Measurements from ENCODE around the gene PARP16. TPM values are rescaled to one million over a fixed set of nuclear protein-coding genes. Genes with fewer than 3 reads are reported as not detected.

Gene PARP16
- total and polyA plus RNA-seq, 7 donors, result 4.4 to 12.5 (median 9.4) TPM

DNA sequence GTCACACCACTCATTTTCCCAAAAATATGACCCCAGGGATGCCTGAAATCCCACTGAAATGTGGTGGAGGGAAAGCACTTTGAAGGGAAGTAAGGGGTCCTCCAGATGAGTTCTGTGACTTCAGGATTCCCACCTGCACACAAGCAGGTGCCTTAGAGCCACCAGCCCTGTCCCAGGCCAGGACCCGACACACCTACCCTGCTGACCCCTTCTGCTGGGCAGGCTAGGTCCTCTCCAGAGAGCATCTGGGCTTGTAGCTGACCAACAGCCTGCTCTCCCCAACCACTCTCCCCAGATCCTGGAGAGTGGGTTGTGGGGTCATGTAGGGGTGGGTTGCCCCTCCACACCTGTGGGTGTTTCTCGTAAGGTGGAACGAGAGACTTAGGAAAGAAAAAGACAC, 60.5 kb downstream of the PARP16 start:
- intact Hi-C loops (cut with DNase I), result no loop called here
- WGBS, 2 donors, result 92 to 93% methylated on average over 3 of the region's 3 CpGs

DNA sequence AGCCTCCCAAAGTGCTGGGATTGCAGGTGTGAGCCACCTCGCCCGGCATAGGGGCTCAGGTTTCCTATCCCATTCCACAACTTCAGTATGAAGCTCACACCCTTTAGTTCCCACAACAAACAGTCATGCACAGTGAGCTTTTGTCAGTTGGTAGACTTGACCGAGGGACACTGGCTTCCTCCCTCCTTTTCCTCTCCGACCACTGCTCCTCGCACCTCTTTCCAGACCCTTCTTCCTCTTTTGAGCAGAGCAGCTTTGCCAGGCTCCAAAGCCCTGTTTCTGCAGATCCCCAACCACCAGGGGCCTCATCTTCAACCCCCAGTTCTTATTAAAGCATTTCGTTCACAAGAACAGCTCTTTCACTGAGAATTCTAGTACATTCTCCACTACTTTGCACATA, 62.7 kb downstream of the PARP16 start:
- TF ChIP-seq, protein P1, sequence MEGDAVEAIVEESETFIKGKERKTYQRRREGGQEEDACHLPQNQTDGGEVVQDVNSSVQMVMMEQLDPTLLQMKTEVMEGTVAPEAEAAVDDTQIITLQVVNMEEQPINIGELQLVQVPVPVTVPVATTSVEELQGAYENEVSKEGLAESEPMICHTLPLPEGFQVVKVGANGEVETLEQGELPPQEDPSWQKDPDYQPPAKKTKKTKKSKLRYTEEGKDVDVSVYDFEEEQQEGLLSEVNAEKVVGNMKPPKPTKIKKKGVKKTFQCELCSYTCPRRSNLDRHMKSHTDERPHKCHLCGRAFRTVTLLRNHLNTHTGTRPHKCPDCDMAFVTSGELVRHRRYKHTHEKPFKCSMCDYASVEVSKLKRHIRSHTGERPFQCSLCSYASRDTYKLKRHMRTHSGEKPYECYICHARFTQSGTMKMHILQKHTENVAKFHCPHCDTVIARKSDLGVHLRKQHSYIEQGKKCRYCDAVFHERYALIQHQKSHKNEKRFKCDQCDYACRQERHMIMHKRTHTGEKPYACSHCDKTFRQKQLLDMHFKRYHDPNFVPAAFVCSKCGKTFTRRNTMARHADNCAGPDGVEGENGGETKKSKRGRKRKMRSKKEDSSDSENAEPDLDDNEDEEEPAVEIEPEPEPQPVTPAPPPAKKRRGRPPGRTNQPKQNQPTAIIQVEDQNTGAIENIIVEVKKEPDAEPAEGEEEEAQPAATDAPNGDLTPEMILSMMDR (IDR thresholded peaks at IDR 0.05), result no peak
- TF ChIP-seq POLR2AphosphoS5 (IDR thresholded peaks at IDR 0.05), result no peak
- TF ChIP-seq POLR2A (IDR thresholded peaks at IDR 0.05), result no peak
- TF ChIP-seq EP300 (IDR thresholded peaks at IDR 0.05), result no peak
- intact Hi-C loops (cut with DNase I), result no loop called here
- Histone ChIP-seq H3K4me3 (no peak overlapping the region), H3K4me1 (no peaks in the 10 kb centered on the region), H3K27ac (no peak overlapping the region), H3K9me3 (no peaks in the 10 kb centered on the region), H3K36me3 (no peaks in the 10 kb centered on the region), H3K27me3 (no peaks in the 10 kb centered on the region)
- no peak for DNase-seq
- 71 to 91% methylated on average over 6 of the region's 6 CpGs for WGBS, 2 donors

More for the DNA sequence above, 60.5 kb downstream of the PARP16 start:
- DNase-seq, result no peak
- Histone ChIP-seq H3K4me3 (no peak overlapping the region), H3K27ac (no peak overlapping the region), H3K36me3 (no peaks in the 10 kb centered on the region), H3K27me3 (no peaks in the 10 kb centered on the region), H3K4me1 (no peaks in the 10 kb centered on the region), H3K9me3 (no peaks in the 10 kb centered on the region)
- TF ChIP-seq POLR2AphosphoS5 (IDR thresholded peaks at IDR 0.05) (no peak), EP300 (IDR thresholded peaks at IDR 0.05) (no peak), POLR2A (IDR thresholded peaks at IDR 0.05) (no peak)
- TF ChIP-seq, protein P1 (IDR thresholded peaks at IDR 0.05), result no peak

DNA sequence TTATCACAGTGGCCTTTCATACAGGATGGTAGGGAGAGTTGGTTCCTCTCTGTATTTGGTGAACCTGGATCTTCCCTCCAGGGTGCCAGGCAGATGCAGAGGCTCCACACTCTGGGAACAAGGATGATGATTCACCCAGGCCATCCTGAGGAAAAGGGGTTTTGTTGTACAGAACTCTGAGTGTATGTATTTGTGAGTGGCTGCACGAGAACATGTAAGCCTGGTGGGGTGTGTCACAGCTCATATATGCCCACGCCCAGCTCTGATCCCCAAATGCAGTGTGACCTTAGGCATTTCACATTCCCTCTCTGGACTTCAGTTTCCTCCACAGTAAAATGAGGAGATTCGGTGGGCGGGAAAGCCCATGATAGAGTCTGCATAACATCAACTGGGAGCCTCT, 63.8 kb downstream of the PARP16 start:
- intact Hi-C loops (cut with DNase I), result no loop called here
- Histone ChIP-seq H3K4me3 (no peak overlapping the region), H3K36me3 (no peaks in the 10 kb centered on the region), H3K4me1 (no peaks in the 10 kb centered on the region), H3K27ac (no peak overlapping the region), H3K27me3 (no peaks in the 10 kb centered on the region), H3K9me3 (no peaks in the 10 kb centered on the region)
- DNase-seq, result no peak
- 66 to 86% methylated on average over 4 of the region's 4 CpGs for WGBS, 2 donors
- no peak for TF ChIP-seq POLR2AphosphoS5 (IDR thresholded peaks at IDR 0.05)
- no peak for TF ChIP-seq POLR2A (IDR thresholded peaks at IDR 0.05)

DNA sequence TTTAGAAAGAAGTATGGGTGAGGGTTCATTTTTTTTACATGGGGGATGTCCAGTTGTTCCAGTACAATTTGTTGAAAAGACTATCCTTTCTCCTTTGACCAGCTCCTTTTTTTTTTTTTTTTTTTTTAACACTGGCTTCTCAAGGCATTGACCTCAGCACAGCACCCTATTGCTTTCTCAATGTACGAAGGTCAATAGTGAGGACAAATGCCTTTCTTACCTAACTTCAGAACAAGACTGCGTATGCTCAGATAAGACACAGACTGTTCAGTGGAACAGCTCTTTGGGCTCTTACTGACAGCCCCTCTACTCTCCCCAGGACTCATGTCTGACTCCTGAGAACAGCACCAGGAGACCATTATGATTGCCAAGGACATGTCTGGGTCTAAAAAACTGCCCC, 65.0 kb downstream of the PARP16 start:
- Histone ChIP-seq H3K4me3 (no peak overlapping the region), H3K9me3 (no peaks in the 10 kb centered on the region), H3K4me1 (no peaks in the 10 kb centered on the region), H3K27ac (no peak overlapping the region), H3K36me3 (no peaks in the 10 kb centered on the region), H3K27me3 (no peaks in the 10 kb centered on the region)
- TF ChIP-seq EP300 (IDR thresholded peaks at IDR 0.05) (no peak), POLR2AphosphoS5 (IDR thresholded peaks at IDR 0.05) (no peak)
- TF ChIP-seq, protein P1 (IDR thresholded peaks at IDR 0.05), result no peak
- WGBS, 2 donors, result 93% methylated on average over 2 of the region's 2 CpGs
- intact Hi-C loops (cut with DNase I), result no loop called here
- DNase-seq, result no peak

DNA sequence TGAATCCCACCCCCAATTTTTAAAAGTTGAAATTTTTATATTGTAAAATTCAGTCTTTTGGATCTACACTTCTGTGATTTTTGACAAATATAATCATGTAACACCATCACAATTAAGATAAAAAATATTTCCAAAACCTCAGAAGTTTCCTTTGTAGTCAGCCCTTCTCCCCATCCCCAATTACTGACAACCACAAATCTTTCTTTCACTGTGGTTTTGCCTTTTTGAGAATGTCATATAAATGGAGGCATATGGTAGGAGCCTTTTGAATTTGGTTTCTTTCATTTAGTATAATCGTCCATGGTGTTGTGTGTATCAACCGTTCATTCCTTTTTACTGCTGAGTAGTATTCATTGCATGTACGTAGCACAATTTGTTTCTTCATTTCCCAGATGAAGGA, 67.5 kb downstream of the PARP16 start:
- WGBS, 2 donors, result 85 to 91% methylated on average over 3 of the region's 3 CpGs
- no peak for DNase-seq
- TF ChIP-seq EP300 (IDR thresholded peaks at IDR 0.05) (no peak), POLR2A (IDR thresholded peaks at IDR 0.05) (no peak), POLR2AphosphoS5 (IDR thresholded peaks at IDR 0.05) (no peak)
- TF ChIP-seq, protein P1 (IDR thresholded peaks at IDR 0.05), result no peak
- Histone ChIP-seq H3K4me1 (no peaks in the 10 kb centered on the region), H3K4me3 (no peak overlapping the region), H3K27me3 (no peaks in the 10 kb centered on the region), H3K27ac (no peak overlapping the region), H3K36me3 (no peaks in the 10 kb centered on the region), H3K9me3 (no peaks in the 10 kb centered on the region)
- intact Hi-C loops (cut with DNase I), result no loop called here

Data from sigmoid colon (tissue), 7 donors.